A549 treated with Hydrocortisone at 1 μM for 4 hours (cell line): ENCODE measurements around the gene CBX2. TPM values are rescaled to one million over a fixed set of nuclear protein-coding genes. Genes with fewer than 3 reads are reported as not detected.

Source experiments
- total RNA-seq: library from RNA; stranded (reverse); fragments of 200-300 nt; extraction: Qiagen RNA extraction; gene quantifications from 5 replicates; pipeline ENCODE4 v1.2.3, GENCODE V29; 2022

Gene CBX2
- 15.0 to 16.5 TPM (median 16.3 TPM) in 5 replicates for total RNA-seq

DNA sequence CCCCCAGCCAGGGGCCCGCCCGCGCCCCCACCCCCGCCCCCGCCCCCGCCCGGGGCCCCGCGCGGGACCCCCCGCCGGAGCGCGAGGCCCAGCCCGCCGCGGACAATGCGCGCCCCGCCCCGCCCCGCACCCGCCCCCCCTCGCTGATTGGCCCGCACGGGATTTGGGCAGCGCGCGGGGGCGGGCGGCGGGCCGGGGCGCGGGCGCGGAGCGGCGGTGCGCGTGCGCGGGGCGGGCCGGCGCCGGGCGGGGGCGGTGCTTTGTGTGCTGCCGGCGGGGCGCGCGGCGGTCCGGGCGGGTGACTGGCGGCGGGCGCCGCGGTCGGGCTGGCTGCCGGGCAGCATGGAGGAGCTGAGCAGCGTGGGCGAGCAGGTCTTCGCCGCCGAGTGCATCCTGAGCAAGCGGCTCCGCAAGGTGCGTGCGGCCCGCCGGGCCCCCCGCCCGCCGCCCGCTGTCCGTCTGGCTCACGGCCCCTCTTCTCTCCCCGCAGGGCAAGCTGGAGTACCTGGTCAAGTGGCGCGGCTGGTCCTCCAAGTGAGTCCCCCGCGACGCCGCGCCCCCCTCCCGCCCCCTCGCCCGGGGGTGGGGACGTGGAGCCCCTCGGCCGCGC, at the start of gene CBX2:
Gene CBX2 (plus strand): TSS at position 255 of the 610 bp plus-strand sequence. CDS start 88 bp downstream, at position 343.

DNA sequence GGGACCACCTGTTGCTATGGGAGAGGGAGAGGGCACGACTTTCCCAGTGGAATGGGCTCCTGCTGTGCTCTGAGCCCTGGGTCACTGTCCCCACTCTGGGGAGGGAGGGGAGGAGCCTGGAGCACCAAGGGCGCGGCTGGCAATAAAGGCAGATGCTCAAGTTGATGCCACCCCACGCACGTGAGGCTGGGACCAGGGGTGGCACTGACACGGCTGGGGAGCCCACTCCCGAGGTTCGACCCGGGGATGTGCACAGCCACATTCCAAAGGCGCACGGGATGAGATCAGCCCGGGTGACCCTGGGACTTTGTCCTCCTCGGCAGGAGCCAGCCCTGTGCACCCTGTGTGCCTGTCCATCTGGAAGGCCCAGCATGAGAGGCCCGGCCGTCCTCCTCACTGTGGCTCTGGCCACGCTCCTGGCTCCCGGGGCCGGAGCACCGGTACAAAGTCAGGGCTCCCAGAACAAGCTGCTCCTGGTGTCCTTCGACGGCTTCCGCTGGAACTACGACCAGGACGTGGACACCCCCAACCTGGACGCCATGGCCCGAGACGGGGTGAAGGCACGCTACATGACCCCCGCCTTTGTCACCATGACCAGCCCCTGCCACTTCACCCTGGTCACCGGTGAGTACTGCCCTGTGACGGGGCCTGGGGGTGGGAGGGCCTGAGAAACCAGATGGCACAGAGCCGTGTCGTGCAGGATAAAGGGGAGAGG, 47.0 kb upstream of the CBX2 start, which contains the start of gene ENPP7:
Gene ENPP7 (plus strand): TSS at position 175 of the 715 bp plus-strand sequence. CDS start 197 bp downstream, at position 372.

DNA sequence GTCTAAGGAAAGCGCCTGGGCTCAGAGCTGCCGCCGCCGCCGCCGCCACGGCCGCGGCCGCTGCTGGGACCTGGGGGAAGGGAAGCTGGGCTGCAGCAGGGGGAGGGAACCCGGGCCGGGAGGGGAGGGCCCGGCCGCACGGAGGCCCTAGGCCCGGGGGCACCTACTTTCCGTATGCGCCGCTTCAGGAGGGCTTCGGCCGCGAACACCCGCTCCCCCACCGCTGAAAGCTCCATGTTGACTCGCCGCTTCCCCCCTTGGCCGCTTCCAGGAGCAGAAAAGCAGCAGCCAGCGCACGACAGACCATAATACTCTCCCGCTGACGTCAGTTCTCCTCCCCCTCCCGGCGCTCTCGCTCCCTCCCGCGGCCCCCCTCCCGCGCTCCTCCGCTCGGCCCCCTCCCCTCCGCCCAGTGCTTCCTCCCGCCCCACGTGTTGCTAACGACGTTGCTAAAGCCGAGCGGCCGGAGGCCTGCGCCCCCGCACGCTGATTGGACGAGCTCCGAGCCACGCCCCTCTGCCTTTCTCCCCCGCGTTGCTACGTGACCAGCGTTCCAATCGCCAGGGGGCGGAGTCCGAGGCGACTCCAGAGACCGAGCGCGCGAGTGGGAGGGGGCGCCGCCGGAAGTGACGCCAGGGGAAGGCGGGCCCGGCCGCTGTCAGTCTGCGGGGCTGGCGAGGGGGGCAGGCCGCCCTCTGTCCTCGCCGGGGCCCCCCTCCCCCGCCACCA, 19.0 kb downstream of the CBX2 start, which contains the start of gene CBX8:
Gene CBX8 (minus strand): TSS at position 315 of the 729 bp plus-strand sequence. CDS start 79 bp downstream, at position 236.

Other genes with a start within 250 kb of the CBX2 start
- gene RBFOX3, start 167.1 kb upstream of the CBX2 start, total RNA-seq = 4.2 to 5.9 TPM (median 4.9 TPM) in 5 replicates
- not detected in 5 replicates for gene ENPP7, start 47.2 kb upstream of the CBX2 start, total RNA-seq
- gene CBX8, start 18.9 kb downstream of the CBX2 start, total RNA-seq = 13.4 to 16.9 TPM (median 16.2 TPM) in 5 replicates
- gene CBX4, start 61.3 kb downstream of the CBX2 start, total RNA-seq = 30.6 to 37.4 TPM (median 35.0 TPM) in 5 replicates